Esophagus squamous epithelium (tissue), 5 donors: ENCODE results near the gene RGS3. TPM values are rescaled to one million over a fixed set of nuclear protein-coding genes. Genes with fewer than 3 reads are reported as not detected.
"Not testable (repeated sequence)": the region's sequence is repeated elsewhere in the genome, so short reads cannot be mapped to it uniquely, and the experiment has no call there.

Experiments used
- DNase-seq: peaks from one replicate; lab custom pipeline; 2025; lab: John Stamatoyannopoulos, UW
- H3K27ac ChIP-seq, 4 donors: fragments of 200-600 bp; sonication (generic); one replicate each; pipeline ENCODE4 v1.5.1; 2016 to 2019; ENCODE audit warnings: mild to moderate bottlenecking in 1 of 4
- H3K27me3 ChIP-seq, 4 donors: fragments of 200-600 bp; sonication (generic); 1 replicate in 3 of 4; 2 replicates in 1 of 4; pipeline versions ENCODE4 v1.5.1 to v1.6.0; 2017 to 2021; ENCODE audit warnings: antibody characterized with exemption in 1 of 4
- H3K36me3 ChIP-seq, 3 donors: fragments of 200-600 bp; sonication (generic); one replicate each; pipeline ENCODE4 v1.5.1; 2016 to 2019
- H3K4me1 ChIP-seq, 3 donors: fragments of 200-600 bp; sonication (generic); one replicate each; pipeline ENCODE4 v1.5.1; 2017 to 2019
- H3K4me3 ChIP-seq, 4 donors: fragments of 200-600 bp; sonication (generic); 1 replicate in 3 of 4; 2 replicates in 1 of 4; pipeline ENCODE4 v1.5.1; 2016 to 2019; ENCODE audit warnings: mild to moderate bottlenecking in 2 of 4, moderate library complexity in 1 of 4
- H3K9me3 ChIP-seq, 3 donors: fragments of 200-600 bp; sonication (generic); one replicate each; pipeline ENCODE4 v1.5.1; 2016 to 2019
- POLR2A ChIP-seq, 4 donors: fragments of 450-650 bp; IDR thresholded peaks; one replicate each; pipeline ENCODE4 v1.6.1; 2017; ENCODE audit warnings: antibody characterized with exemption in 4 of 4, mild to moderate bottlenecking in 4 of 4, moderate library complexity in 3 of 4
- WGBS, 2 donors: methylation state at CpG; one replicate each; pipeline ENCODE4 v1.1.5; 2018; 5-methylcytosine and 5-hydroxymethylcytosine counted together
- intact Hi-C: fragments of 100-400 bp; cut with DNase I; formaldehyde crosslinking; loops from one replicate; pipeline ENCODE4 v1.15.0; 2022
- total RNA-seq, 4 donors: library from RNA; depleted of rRNA; stranded (reverse); fragments of >200 nt; gene quantifications; one replicate each; pipeline ENCODE4 v1.1.0, GENCODE V29; 2016
- TF ChIP-seq, protein P1 (sequence below), 6 experiments: fragments of 450-650 bp in 4 of 6; fragments of 200-600 bp in 2 of 6; sonication (generic) in 2 of 6; IDR thresholded peaks; one replicate each; pipeline ENCODE4 v1.5.1; 2016 to 2019; ENCODE audit warnings: antibody characterized with exemption in 6 of 6, mild to moderate bottlenecking in 4 of 6, moderate library complexity in 4 of 6
- donor health status: DM: yes; HTN: yes; CAD: no.

The RGS3 gene
- total RNA-seq, 4 donors from 2014 or later = 9.7 to 16.3 (median 12.7) TPM

DNA sequence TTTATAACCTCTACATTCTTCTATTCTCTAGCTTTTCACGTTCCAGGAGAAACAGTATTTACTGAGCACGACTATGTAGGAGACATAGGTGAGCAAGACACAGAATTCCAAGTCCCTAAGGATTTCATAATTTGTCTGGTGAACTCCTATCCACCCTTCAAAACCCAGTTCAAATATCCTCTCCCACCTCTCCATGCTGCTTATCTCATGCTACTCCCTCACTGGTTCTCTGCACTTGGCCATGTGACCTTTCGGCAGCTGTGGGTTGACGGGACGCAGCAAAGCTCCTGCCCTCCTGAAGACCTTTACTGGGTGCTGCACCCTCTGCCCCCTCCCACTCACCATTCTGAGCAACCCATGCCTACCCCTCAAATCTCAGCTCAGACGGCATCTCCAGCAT is 173.2 kb downstream of the RGS3 start:
- WGBS, 2 donors = 84 to 97% methylated on average over 6 of the region's 6 CpGs
- no peak for DNase-seq
- peaks cover 0 to 7% (median 0%) of the 10 kb centered on the region in 4 donors for H3K27me3 ChIP-seq
- intact Hi-C loops = no loop called here
- TF ChIP-seq POLR2A (IDR thresholded peaks at IDR 0.05) = no peak
- TF ChIP-seq, protein P1, sequence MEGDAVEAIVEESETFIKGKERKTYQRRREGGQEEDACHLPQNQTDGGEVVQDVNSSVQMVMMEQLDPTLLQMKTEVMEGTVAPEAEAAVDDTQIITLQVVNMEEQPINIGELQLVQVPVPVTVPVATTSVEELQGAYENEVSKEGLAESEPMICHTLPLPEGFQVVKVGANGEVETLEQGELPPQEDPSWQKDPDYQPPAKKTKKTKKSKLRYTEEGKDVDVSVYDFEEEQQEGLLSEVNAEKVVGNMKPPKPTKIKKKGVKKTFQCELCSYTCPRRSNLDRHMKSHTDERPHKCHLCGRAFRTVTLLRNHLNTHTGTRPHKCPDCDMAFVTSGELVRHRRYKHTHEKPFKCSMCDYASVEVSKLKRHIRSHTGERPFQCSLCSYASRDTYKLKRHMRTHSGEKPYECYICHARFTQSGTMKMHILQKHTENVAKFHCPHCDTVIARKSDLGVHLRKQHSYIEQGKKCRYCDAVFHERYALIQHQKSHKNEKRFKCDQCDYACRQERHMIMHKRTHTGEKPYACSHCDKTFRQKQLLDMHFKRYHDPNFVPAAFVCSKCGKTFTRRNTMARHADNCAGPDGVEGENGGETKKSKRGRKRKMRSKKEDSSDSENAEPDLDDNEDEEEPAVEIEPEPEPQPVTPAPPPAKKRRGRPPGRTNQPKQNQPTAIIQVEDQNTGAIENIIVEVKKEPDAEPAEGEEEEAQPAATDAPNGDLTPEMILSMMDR (IDR thresholded peaks at IDR 0.05) = no peak
- no peaks in the 10 kb centered on the region for H3K9me3 ChIP-seq
- no peaks in the 10 kb centered on the region for H3K36me3 ChIP-seq
- no peak overlapping the region for H3K4me3 ChIP-seq
- peaks cover 0 to 18% (median 0%) of the 10 kb centered on the region in 3 donors for H3K4me1 ChIP-seq
- H3K27ac ChIP-seq = no peak overlapping the region

DNA sequence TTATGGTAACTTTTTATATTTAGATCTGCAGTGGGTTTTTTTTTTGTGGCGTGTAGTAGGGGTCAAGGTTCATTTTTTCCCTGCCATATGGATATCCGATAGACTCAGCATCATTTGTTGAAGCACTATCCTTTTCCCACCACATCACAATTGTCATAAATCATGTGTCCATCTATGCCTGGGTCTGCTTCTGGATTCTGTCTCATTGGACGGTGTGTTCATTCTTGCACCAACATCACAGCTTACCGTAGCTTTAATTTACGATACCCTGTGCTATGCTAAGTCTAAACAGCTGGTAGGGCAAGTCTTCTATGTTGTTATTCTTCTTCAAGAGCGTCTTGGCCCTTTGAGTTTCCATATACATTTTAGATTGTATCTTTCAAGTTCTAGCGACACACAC is 175.0 kb downstream of the RGS3 start:
- Histone ChIP-seq H3K36me3 (no peaks in the 10 kb centered on the region), H3K27me3 (peaks cover 0 to 4% (median 0%) of the 10 kb centered on the region in 4 donors), H3K27ac (no peak overlapping the region), H3K4me3 (no peak overlapping the region), H3K9me3 (no peaks in the 10 kb centered on the region), H3K4me1 (peaks cover 0 to 9% (median 0%) of the 10 kb centered on the region in 3 donors)
- no peak for DNase-seq
- TF ChIP-seq, protein P1 (IDR thresholded peaks at IDR 0.05) = no peak
- TF ChIP-seq POLR2A (IDR thresholded peaks at IDR 0.05) = no peak
- intact Hi-C loops = no loop called here
- WGBS, 2 donors = 86 to 88% methylated on average over 7 of the region's 7 CpGs

DNA sequence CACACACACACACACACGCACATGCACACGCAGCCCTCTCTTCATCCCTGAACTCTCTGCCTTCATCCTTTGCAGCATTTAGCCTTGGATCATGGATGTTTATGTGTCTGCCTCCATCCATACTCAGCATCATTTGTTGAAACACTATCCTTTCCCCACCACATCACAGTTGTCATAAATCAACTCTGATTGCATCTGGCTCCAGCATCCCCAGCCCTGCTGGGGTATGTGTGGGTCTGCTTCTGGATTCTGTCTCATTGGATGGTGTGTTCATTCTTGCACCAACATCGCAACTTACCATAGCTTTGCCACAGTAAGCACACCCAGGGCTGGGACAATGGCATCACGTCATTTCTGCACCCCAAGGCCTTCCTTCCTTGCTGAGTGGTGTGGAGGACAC is 175.4 kb downstream of the RGS3 start:
- no peak for DNase-seq
- 88 to 94% methylated on average over 4 of the region's 4 CpGs for WGBS, 2 donors
- Histone ChIP-seq H3K36me3 (no peaks in the 10 kb centered on the region), H3K9me3 (no peaks in the 10 kb centered on the region), H3K27ac (no peak overlapping the region), H3K4me3 (no peak overlapping the region), H3K27me3 (peaks cover 0 to 4% (median 0%) of the 10 kb centered on the region in 4 donors), H3K4me1 (peaks cover 0 to 9% (median 0%) of the 10 kb centered on the region in 3 donors)
- TF ChIP-seq, protein P1 (IDR thresholded peaks at IDR 0.05) = no peak
- no peak for TF ChIP-seq POLR2A (IDR thresholded peaks at IDR 0.05)
- intact Hi-C loops = no loop called here

DNA sequence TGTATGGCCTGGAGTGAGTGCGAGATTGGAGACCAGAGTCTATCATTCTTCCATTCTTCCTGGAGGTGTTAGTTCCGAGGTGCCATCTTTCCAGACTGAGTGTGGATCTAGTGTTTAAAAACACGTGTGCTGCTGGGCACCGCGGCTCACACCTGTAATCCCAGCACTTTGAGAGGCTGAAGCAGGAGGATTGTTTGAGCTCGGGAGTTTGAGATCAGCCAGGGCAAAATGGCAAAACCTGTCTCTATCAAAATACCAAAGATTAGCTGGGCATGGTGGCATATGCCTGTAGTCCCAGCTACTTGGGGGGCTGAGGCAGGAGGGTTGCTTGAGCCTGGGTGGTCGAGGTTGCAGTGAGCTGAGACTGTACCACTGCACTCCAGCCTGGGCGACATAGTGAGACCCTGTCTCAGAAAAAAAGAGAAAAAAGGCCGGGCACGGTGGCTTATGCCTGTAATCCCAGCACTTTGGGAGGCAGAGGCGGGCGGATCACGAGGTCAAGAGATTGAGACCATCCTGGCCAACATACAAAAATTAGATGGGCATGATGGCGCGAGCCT is 176.0 kb downstream of the RGS3 start:
- H3K27me3 ChIP-seq, H3K4me1 ChIP-seq, H3K27ac ChIP-seq, H3K9me3 ChIP-seq, intact Hi-C loops, H3K4me3 ChIP-seq, H3K36me3 ChIP-seq, DNase-seq: not testable (repeated sequence)
- WGBS, 2 donors = 73 to 87% methylated on average over 9 of the region's 15 CpGs

DNA sequence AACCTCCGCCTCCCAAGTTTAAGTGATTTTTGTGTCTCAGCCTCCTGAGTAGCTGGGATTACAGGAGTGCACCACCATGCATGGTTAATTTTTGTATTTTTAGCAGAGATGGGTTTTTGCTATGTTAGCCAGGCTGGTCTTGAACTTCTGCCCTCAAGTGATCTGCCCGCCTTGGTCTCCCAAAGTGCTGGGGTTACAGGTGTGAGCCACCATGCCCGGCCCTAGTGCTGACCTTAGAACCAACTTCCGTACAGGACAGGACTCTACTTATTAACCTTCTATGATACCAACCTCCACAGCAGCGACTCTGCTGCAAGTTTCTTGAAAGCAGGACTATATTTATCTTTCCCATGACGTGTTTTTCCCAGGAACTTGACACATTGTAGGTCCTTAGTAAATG is 176.9 kb downstream of the RGS3 start:
- no peak for DNase-seq
- Histone ChIP-seq H3K36me3 (no peaks in the 10 kb centered on the region), H3K27me3 (no peaks in the 10 kb centered on the region), H3K4me3 (no peak overlapping the region), H3K4me1 (no peaks in the 10 kb centered on the region), H3K27ac (no peak overlapping the region), H3K9me3 (no peaks in the 10 kb centered on the region)
- WGBS, 2 donors = 68 to 85% methylated on average over 5 to 6 of the region's 6 CpGs
- no peak for TF ChIP-seq POLR2A (IDR thresholded peaks at IDR 0.05)
- TF ChIP-seq, protein P1 (IDR thresholded peaks at IDR 0.05) = no peak
- intact Hi-C loops = no loop called here
